H9 (cell line): Measurements from ENCODE around the gene VSTM2L. TPM values are rescaled to one million over a fixed set of nuclear protein-coding genes. Genes with fewer than 3 reads are reported as not detected.

Experiments
- DNase-seq: peaks from one replicate; pipeline ENCODE4 v3.0.0-alpha.2; 2017
- H2AFZ ChIP-seq: one replicate; pipeline ENCODE4 v1.6.1; 2013; ENCODE audit warnings: mild to moderate bottlenecking, low read length, control low read depth, moderate library complexity
- H2AK5ac ChIP-seq: 2 replicates; pipeline ENCODE4 v1.6.1; 2013; ENCODE audit warnings: low read length, control low read depth, mixed read lengths; ENCODE audit not compliant: insufficient read length
- H2BK120ac ChIP-seq: one replicate; pipeline ENCODE4 v1.6.1; 2013; ENCODE audit warnings: low read depth, mild to moderate bottlenecking, low read length, control low read depth, inconsistent platforms; ENCODE audit not compliant: poor library complexity, severe bottlenecking
- H2BK12ac ChIP-seq: 2 replicates; pipeline ENCODE4 v1.6.1; 2013; ENCODE audit warnings: low read length, control low read depth, mixed read lengths, low read depth; ENCODE audit not compliant: insufficient read length
- H2BK15ac ChIP-seq: 2 replicates; pipeline ENCODE4 v1.6.1; 2013; ENCODE audit warnings: low read depth, low read length, control low read depth
- H2BK20ac ChIP-seq: one replicate; pipeline ENCODE4 v1.6.1; 2013; ENCODE audit warnings: low read depth, mild to moderate bottlenecking, low read length, control low read depth, inconsistent platforms; ENCODE audit not compliant: poor library complexity, severe bottlenecking
- H2BK5ac ChIP-seq: 2 replicates; pipeline ENCODE4 v1.6.1; 2013; ENCODE audit warnings: low read length, control low read depth, mixed read lengths; ENCODE audit not compliant: insufficient read length
- H3K14ac ChIP-seq: 2 replicates; pipeline ENCODE4 v1.6.1; 2013; ENCODE audit warnings: low read length, control low read depth; ENCODE audit not compliant: insufficient read depth
- H3K18ac ChIP-seq: 2 replicates; pipeline ENCODE4 v1.6.1; 2013; ENCODE audit warnings: low read depth, mild to moderate bottlenecking, mixed read lengths, low read length, control low read depth; ENCODE audit not compliant: insufficient read length
- H3K23ac ChIP-seq: 2 replicates; pipeline ENCODE4 v1.6.1; 2013; ENCODE audit warnings: low read length, control low read depth, mixed read lengths, low read depth; ENCODE audit not compliant: insufficient read length
- H3K23me2 ChIP-seq: 2 replicates; pipeline ENCODE4 v1.6.1; 2013; ENCODE audit warnings: low read depth, mild to moderate bottlenecking, mixed read lengths, low read length, control low read depth; ENCODE audit not compliant: insufficient read length, poor library complexity, severe bottlenecking
- H3K27ac ChIP-seq: 2 replicates; pipeline ENCODE4 v1.5.1; 2013; ENCODE audit warnings: low read length, control low read depth, mixed read lengths, low read depth; ENCODE audit not compliant: insufficient read length
- H3K27me3 ChIP-seq: 2 replicates; pipeline ENCODE4 v1.6.1; 2013; ENCODE audit warnings: low read length, control low read depth, inconsistent platforms; ENCODE audit not compliant: insufficient read depth
- H3K4ac ChIP-seq: 2 replicates; pipeline ENCODE4 v1.6.1; 2013; ENCODE audit warnings: low read depth, mild to moderate bottlenecking, control low read depth, inconsistent platforms, low read length, moderate library complexity
- H3K4me1 ChIP-seq: 2 replicates; pipeline ENCODE4 v1.6.1; 2013; ENCODE audit warnings: low read length, control low read depth, inconsistent platforms; ENCODE audit not compliant: insufficient read depth
- H3K4me2 ChIP-seq: 2 replicates; pipeline ENCODE4 v1.6.1; 2013; ENCODE audit warnings: low read length, control low read depth, mixed read lengths; ENCODE audit not compliant: insufficient read length, insufficient read depth
- H3K56ac ChIP-seq: 2 replicates; pipeline ENCODE4 v1.6.1; 2013; ENCODE audit warnings: low read depth, mild to moderate bottlenecking, mixed read lengths, low read length, control low read depth; ENCODE audit not compliant: insufficient read length
- H3K79me1 ChIP-seq: 2 replicates; pipeline ENCODE4 v1.6.1; 2013; ENCODE audit warnings: low read depth, mild to moderate bottlenecking, moderate library complexity, low read length, control low read depth, inconsistent platforms; ENCODE audit not compliant: insufficient read depth, poor library complexity, severe bottlenecking
- H3K79me2 ChIP-seq: 2 replicates; pipeline ENCODE4 v1.6.1; 2013; ENCODE audit warnings: low read length, control low read depth, inconsistent platforms; ENCODE audit not compliant: insufficient read depth
- H3K9ac ChIP-seq: 2 replicates; pipeline ENCODE4 v1.6.1; 2013; ENCODE audit warnings: low read length, control low read depth, mixed read lengths; ENCODE audit not compliant: insufficient read length; ENCODE audit errors: extremely low read depth
- H3K9me3 ChIP-seq: one replicate; pipeline ENCODE4 v1.6.1; 2013; ENCODE audit warnings: low read depth, low read length, inconsistent platforms; ENCODE audit not compliant: control insufficient read depth
- H3T11ph ChIP-seq: one replicate; pipeline ENCODE4 v1.6.1; 2013; ENCODE audit warnings: mild to moderate bottlenecking, low read length, control low read depth, inconsistent platforms
- H4K20me1 ChIP-seq: one replicate; pipeline ENCODE4 v1.6.1; 2013; ENCODE audit not compliant: control insufficient read depth, insufficient read length, insufficient read depth
- H4K5ac ChIP-seq: 2 replicates; pipeline ENCODE4 v1.6.1; 2013; ENCODE audit warnings: low read depth, mild to moderate bottlenecking, mixed read lengths, low read length, control low read depth; ENCODE audit not compliant: insufficient read length
- H4K8ac ChIP-seq: replicated peaks from 2 replicates; pipeline ENCODE4 v1.6.1; 2013; ENCODE audit warnings: low read length, control low read depth, mixed read lengths, low read depth; ENCODE audit not compliant: insufficient read length
- H4K91ac ChIP-seq: 2 replicates; pipeline ENCODE4 v1.6.1; 2013; ENCODE audit warnings: low read depth, mild to moderate bottlenecking, moderate library complexity, mixed read lengths, low read length, control low read depth; ENCODE audit not compliant: insufficient read length
- H3K27ac Mint-ChIP-seq, 3 experiments: 2 replicates in 2 of 3; 3 replicates in 1 of 3; pipeline ENCODE4 v1.8.0; 2020 to 2021; ENCODE audit warnings: mixed read lengths in 3 of 3, mild to moderate bottlenecking in 1 of 3, moderate library complexity in 1 of 3
- H3K27me3 Mint-ChIP-seq: 2 replicates; pipeline ENCODE4 v1.8.0; 2021; ENCODE audit warnings: low read depth, mild to moderate bottlenecking, moderate library complexity, mixed read lengths
- H3K36me3 Mint-ChIP-seq, 3 experiments: 2 replicates in 2 of 3; 3 replicates in 1 of 3; pipeline ENCODE4 v1.8.0; 2020 to 2021; ENCODE audit warnings: low read depth in 3 of 3, mixed read lengths in 3 of 3; ENCODE audit not compliant: insufficient read depth in 1 of 3
- H3K4me1 Mint-ChIP-seq, 2 experiments: 2 replicates each; pipeline ENCODE4 v1.8.0; 2020; ENCODE audit warnings: mixed read lengths in 2 of 2
- H3K4me3 Mint-ChIP-seq, 2 experiments: 2 replicates in 1 of 2; 3 replicates in 1 of 2; pipeline ENCODE4 v1.8.0; 2020 to 2021; ENCODE audit warnings: mild to moderate bottlenecking in 2 of 2, mixed read lengths in 2 of 2, moderate library complexity in 1 of 2
- H3K9me3 Mint-ChIP-seq, 2 experiments: 2 replicates in 1 of 2; 3 replicates in 1 of 2; pipeline ENCODE4 v1.8.0; 2020; ENCODE audit warnings: mild to moderate bottlenecking in 2 of 2, mixed read lengths in 2 of 2, moderate library complexity in 1 of 2
- WGBS: extraction: QIAGEN DNeasy Blood & Tissue Kit; methylation state at CpG from one replicate; pipeline ENCODE4 v1.1.7; 2013; ENCODE audit warnings: missing lambda C conversion rate, low lambda C conversion rate, mixed read lengths; ENCODE audit not compliant: insufficient read length; ENCODE audit errors: extremely low coverage; 5-methylcytosine and 5-hydroxymethylcytosine counted together
- total RNA-seq: library from RNA; stranded (reverse); gene quantifications from 2 replicates; pipeline ENCODE4 v1.2.1, GENCODE V29; 2021
- TF ChIP-seq, protein P1 (sequence below): fragments of 200-600 bp; sonication (generic); conservative IDR thresholded peaks from 3 replicates; pipeline ENCODE4 v1.8.0; 2021; ENCODE audit warnings: antibody characterized with exemption, mild to moderate bottlenecking

VSTM2L gene
- total RNA-seq, 1 experiment from 2014 or later = 2.1 TPM

DNA sequence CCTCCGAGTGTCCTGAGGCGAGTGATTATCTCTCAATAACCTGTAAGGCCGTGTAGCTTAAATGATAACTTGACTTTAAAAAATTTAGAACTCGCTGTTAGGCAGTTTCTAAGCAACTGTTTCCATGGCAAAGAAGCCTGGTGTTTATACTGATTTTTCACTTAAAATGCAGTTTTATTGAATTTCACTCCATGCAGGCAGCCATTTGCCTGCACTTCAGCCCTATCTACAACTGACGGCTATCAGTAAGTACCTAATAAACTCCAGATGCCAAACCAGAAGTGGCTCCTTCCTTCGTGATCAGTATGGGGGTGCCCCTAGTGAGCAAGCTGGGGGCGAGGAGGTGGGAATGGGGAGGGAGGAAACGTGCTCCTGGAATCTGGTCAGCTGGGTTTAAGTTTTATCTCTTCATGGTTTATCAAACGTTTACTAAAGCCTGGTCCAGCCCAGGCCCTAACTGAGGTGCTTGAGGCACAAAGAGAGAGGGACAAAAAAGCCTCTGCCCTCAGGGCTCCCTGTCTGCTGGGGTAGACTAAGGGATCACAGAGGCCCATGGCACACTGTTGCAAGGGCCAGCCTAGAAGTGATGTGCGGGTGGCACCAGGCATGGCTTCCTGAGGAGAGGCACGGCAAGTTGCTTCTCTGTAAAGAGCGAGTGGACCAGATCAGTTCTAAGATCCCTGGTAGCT is 84.8 kb downstream of the VSTM2L start:
- Histone ChIP-seq H3K23me2 (no peaks in the 10 kb centered on the region), H3T11ph (no peak overlapping the region), H3K9me3 (no peaks in the 10 kb centered on the region), H2BK12ac (no peak overlapping the region), H3K27me3 (no peaks in the 10 kb centered on the region), H3K4ac (no peak overlapping the region), H3K23ac (no peak overlapping the region), H3K4me1 (no peaks in the 10 kb centered on the region), H3K9ac (no peak overlapping the region), H3K4me2 (no peak overlapping the region), H4K20me1 (no peaks in the 10 kb centered on the region), H2AFZ (no peak overlapping the region), H4K91ac (no peak overlapping the region), H4K5ac (no peak overlapping the region), H3K79me1 (no peaks in the 10 kb centered on the region), H3K79me2 (no peaks in the 10 kb centered on the region), H2BK15ac (no peak overlapping the region), H2BK5ac (no peak overlapping the region), H3K18ac (no peak overlapping the region), H2BK120ac (no peak overlapping the region), H2AK5ac (no peak overlapping the region), H3K56ac (no peak overlapping the region), H2BK20ac (no peak overlapping the region), H3K14ac (no peak overlapping the region), H4K8ac (no peak overlapping the region), H3K27ac (no peak overlapping the region)
- Mint-ChIP-seq H3K27ac (0 out of 7 replicates have a peak overlapping the region, but pooled peaks of 1 of the 3 experiments have one; percentile 30), H3K36me3 (peaks cover 9 to 42% (median 36%) of the 10 kb centered on the region in 3 experiments; a peak in 6 of 7 replicates), H3K4me3 (no peak overlapping the region), H3K4me1 (peaks cover 2 to 11% of the 10 kb centered on the region in 2 experiments), H3K27me3 (no peaks in the 10 kb centered on the region), H3K9me3 (no peaks in the 10 kb centered on the region)
- no CpG with 5 or more reads among the region's 12 CpGs for WGBS
- TF ChIP-seq, protein P1, sequence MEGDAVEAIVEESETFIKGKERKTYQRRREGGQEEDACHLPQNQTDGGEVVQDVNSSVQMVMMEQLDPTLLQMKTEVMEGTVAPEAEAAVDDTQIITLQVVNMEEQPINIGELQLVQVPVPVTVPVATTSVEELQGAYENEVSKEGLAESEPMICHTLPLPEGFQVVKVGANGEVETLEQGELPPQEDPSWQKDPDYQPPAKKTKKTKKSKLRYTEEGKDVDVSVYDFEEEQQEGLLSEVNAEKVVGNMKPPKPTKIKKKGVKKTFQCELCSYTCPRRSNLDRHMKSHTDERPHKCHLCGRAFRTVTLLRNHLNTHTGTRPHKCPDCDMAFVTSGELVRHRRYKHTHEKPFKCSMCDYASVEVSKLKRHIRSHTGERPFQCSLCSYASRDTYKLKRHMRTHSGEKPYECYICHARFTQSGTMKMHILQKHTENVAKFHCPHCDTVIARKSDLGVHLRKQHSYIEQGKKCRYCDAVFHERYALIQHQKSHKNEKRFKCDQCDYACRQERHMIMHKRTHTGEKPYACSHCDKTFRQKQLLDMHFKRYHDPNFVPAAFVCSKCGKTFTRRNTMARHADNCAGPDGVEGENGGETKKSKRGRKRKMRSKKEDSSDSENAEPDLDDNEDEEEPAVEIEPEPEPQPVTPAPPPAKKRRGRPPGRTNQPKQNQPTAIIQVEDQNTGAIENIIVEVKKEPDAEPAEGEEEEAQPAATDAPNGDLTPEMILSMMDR = no peak
- DNase-seq = no peak
